Superior temporal gyrus (tissue), 1 donor: ENCODE results near the gene EPGN.

ENCODE experiments used
- DNase-seq: peaks from one replicate; pipeline ENCODE4 v3.0.0-alpha.2; 2016; ENCODE audit errors: extremely low spot score

The EPGN gene, protein sequence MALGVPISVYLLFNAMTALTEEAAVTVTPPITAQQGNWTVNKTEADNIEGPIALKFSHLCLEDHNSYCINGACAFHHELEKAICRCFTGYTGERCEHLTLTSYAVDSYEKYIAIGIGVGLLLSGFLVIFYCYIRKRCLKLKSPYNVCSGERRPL

GRCh38 chr4:74308215-74308614, at the start of gene EPGN:
TSS of gene EPGN (plus strand) at chr4:74308470. CDS start at chr4:74308534, 64 bp downstream.
- DNase-seq: no peak

DNA sequence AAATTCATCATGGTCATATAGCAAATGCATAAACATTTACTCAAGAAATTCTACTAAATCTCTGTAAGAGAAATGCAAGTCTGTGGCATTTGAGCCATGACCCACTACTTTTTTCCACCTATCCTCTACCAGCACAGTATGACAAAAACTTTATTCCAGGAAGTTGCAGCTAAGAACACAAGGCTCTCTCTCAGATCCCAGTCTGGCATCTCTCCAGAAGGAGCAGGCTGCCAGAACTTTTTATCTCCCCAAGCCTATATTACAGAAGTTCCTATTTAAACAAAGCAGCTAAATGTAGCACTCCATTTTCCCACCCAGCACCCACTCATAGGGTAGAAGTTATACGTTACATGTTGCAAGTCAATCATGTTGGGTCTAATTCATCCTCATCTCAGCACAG, 49.3 kb upstream of the EPGN start:
- DNase-seq: peak; percentile 19

DNA sequence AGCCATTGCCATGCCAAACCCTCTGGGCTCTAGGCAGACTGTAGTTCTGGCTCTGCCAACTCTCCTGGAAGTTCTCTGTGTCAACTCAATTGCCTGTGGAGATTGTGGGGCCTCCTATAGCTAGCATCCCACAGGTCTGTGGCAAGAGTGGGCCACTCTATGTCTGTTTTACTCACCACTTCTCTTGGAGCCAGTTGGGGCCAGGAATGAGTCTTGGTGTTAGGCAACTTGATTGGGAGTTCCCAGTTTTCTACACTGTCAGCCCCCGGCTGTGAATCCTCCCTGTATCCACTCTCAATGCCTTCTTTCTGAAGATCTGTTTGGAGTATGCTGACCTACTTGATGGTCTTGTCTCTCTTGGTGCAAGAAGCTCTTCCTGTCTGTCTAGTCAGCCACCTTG, 48.2 kb upstream of the EPGN start:
- no peak for DNase-seq

DNA sequence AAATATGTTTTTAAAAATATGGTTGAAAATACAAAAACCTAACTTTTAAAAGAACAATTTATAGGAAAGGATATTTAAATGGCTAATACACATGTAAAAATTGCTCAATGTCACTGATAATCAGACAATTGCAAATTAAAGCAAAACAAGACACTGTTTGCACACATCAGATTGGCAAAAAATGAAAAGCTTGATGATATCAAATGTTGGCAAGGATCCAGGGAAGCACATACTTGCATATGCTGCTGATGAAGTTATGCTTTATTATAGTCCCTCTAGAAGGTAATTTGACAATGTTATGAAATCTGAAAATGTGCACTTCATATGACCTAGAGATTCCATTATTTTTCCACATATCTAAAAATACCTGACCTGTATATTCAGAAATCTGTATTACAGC, 45.7 kb upstream of the EPGN start:
- no peak for DNase-seq

GRCh38 chr4:74263551-74263950, 44.7 kb upstream of the EPGN start:
- DNase-seq: no peak

GRCh38 chr4:74266081-74266480, 42.2 kb upstream of the EPGN start:
- peak; percentile 24 for DNase-seq

GRCh38 chr4:74267998-74268606, 40.2 kb upstream of the EPGN start:
- DNase-seq: peak; percentile 27

- DNase-seq: no peak
Observed at GRCh38 chr4:74268643-74269042, 39.6 kb upstream of the EPGN start.

DNA sequence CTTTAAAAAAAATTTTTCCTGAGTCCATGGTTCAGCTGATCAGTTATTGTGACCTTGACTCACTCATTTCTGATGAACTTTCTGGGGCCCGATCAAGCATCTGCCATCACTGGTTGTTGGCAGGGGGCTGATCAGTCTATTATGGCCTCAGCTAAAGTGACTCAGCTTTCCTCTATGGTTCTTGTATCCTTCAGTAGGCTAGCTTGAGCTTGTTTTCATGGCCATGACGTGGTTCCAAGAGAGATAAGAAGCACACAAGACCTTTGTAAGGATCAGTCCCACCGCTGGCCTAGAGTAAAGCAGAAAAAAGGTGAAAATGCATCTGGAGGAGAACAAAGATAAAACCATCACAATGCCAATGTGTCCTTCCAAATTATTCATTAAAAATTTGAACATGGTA, 29.8 kb upstream of the EPGN start:
- no peak for DNase-seq

GRCh38 chr4:74279716-74280115, 28.6 kb upstream of the EPGN start:
- no peak for DNase-seq

DNA sequence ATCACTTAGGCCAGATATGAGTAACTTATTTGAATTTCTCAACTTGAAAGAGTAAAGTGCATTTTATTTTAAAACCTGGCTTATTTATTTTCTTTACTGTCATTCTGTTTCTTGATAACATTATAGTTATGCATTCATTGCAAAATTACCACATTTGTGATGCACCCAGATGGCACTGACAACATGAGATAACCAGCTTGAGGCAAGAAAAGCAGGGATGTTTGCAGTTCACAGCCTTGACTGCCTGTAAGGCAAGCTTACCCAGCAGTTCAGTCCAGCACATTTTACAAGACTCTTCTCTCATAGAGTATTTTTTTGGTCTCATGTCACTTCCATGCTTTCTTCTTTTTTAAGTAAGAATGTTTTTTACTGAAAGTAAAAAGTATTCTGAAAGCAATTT, 25.3 kb upstream of the EPGN start:
- DNase-seq: no peak

DNA sequence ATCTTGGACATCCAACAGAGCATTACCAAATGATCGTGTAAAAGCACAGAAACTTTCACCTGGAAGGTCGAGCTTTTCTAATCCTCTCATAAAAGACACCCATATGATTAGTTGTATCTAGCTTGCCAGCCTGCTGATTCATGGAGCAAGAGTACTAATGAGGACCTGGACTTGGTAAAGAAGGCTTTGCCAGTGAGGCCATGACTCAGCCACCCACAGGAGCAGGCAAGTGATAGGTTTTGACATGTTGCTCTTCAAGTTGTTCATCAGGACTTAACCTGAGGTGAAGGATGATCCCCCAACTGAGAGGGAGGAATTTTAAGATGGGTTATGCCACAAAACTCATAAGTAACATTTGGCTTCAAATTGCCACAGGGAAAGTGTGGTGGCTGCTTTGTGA, 24.7 kb upstream of the EPGN start:
- DNase-seq: no peak

DNA sequence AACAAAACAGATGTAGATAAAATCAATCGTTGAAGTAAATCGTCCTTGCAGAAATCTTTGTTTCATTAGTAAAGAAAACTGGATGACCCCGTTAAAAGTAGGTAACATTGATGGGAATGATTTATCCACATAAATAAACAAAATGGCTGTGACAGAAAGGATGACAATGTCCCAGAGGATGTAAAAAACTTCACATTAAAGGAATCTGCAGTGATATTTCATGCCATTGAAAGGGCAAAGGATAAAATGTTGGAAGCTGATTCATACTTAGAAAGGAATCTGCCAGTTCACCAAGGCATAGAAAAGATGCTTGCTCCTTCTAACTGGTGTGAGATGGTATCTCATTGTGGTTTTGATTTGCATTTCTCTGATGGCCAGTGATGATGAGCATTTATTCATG, 24.2 kb upstream of the EPGN start:
- no peak for DNase-seq

DNA sequence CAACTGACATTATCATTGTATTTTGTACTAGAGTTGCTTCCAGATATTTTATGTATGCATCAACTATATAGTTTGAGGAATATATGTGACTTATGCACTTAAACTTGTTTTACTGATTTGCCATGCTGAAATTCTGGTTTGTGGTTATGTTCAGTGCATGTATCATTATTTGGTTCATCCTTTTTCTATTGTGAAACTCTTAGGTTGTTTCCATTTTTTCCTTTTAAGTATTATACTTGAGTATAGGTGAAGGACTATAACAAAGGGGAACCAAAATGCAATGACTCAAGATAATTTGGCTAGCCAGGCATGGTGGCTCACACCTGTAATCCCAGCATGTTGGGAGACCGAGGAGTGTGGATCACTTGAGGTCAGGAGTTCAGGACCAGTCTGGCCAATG, 21.1 kb upstream of the EPGN start:
- no peak for DNase-seq

GRCh38 chr4:74287791-74288190, 20.5 kb upstream of the EPGN start:
- DNase-seq: no peak

GRCh38 chr4:74291471-74291870, 16.8 kb upstream of the EPGN start:
- DNase-seq: no peak

- DNase-seq: no peak
Observed at GRCh38 chr4:74292111-74292870, 16.0 kb upstream of the EPGN start.

DNA sequence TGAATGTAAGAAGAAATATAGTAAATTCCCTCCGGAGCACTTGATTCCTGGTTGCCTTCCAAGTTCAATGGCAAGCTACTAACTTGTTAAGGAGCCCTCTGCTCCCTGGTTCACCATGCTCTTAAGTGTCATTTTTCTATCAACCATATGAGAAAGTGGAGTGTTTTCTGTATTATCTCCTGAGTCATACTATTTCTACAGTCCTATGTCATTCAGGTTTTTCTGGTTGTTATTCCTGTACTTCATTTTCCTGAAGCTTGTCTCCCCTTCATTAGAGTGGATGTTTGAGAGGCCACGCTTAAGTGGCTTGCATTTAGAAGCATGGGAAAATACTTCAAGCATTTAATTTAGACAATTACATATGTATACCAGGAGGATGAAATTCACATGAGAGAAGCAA, 14.7 kb upstream of the EPGN start:
- no peak for DNase-seq

GRCh38 chr4:74294681-74295080, 13.6 kb upstream of the EPGN start:
- DNase-seq: no peak

GRCh38 chr4:74297539-74297938, 10.7 kb upstream of the EPGN start:
- DNase-seq: no peak

GRCh38 chr4:74304095-74304625, 4.1 kb upstream of the EPGN start:
- no peak for DNase-seq

DNA sequence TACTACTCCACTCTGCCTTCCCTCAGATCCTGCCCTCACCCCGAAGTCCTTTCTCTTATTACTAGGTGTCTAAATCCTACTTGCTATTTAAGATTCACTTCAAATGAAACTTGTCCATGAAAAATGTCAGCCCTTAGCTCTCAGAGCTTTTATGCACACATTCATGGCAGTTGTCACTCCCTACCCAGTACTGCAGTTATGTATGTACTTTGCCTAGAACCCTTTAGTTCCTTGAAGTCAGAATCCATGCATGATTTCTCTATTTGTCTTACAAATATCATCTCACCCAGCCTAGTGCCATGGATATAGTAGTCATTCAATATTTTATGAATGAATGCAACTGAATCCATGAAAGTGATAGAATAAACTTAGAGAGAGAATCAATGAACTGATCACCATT, 3.3 kb upstream of the EPGN start:
- no peak for DNase-seq

- no peak for DNase-seq
Observed at GRCh38 chr4:74307170-74307569, 1.1 kb upstream of the EPGN start.
